ENCODE data around the gene ABLIM2. TPM values are rescaled to one million over a fixed set of nuclear protein-coding genes. Genes with fewer than 3 reads are reported as not detected.
A peak's percentile ranks its signal among the peaks of the same experiment; 100 is the strongest.

Gene ABLIM2
- total and polyA plus RNA-seq, 2 of the 8 experiments (the other 6 are each of a cell fraction or from before 2014, with no cell fraction given) = 2.8 to 3.0 TPM

GRCh38 chr4:8079031-8079885 is 79.4 kb downstream of the ABLIM2 start:
- Histone ChIP-seq H3K4me3 (ENCODE audit: extremely low read depth in 1 of 4, insufficient read depth in 2 of 4, low read depth in 3 of 4, low read length in 4 of 4) (no peak overlapping the region), H2BK20ac (ENCODE audit: low read length) (peak overlapping the region; percentile 13; the same call in 1 of the 2 replicates), H3K27me3 (replicated peaks in 1 of 4; ENCODE audit: control insufficient read depth in 3 of 4, extremely low read depth in 1 of 4, insufficient read depth in 3 of 4, low read length in 3 of 4) (no peaks in the 10 kb centered on the region), H2BK120ac (replicated peaks; ENCODE audit: low read depth, low read length) (no peak overlapping the region), H3K4me1 (replicated peaks in 1 of 4; ENCODE audit: control insufficient read depth in 3 of 4, insufficient read depth in 4 of 4, low read length in 3 of 4) (peaks cover 4 to 8% (median 7%) of the 10 kb centered on the region in 4 experiments; a peak in 6 of 7 replicates), H3K18ac (ENCODE audit: extremely low read depth, low read length) (no peak overlapping the region), H2AFZ (ENCODE audit: low read length) (no peak overlapping the region), H2BK5ac (ENCODE audit: low read depth, low read length) (no peak overlapping the region; the same call in 1 of the 2 replicates), H3K23ac (ENCODE audit: insufficient read length) (no peak overlapping the region), H3K27ac (ENCODE audit: low read depth, low read length) (no peak overlapping the region), H3K4me2 (ENCODE audit: insufficient read depth in 1 of 2, low read depth in 2 of 2, low read length in 2 of 2) (no peak overlapping the region), H2AK5ac (ENCODE audit: low read depth, low read length) (no peak overlapping the region), H3K56ac (replicated peaks; ENCODE audit: insufficient read length, low read depth, low read length) (no peak overlapping the region), H3K79me2 (ENCODE audit: control insufficient read depth in 1 of 2, insufficient read depth in 2 of 2, low read length in 2 of 2) (no peaks in the 10 kb centered on the region), H3K9ac (replicated peaks in 1 of 4; ENCODE audit: extremely low read depth in 1 of 4, low read depth in 3 of 4, low read length in 3 of 4) (no peak overlapping the region), H3K79me1 (ENCODE audit: low read depth, low read length) (no peaks in the 10 kb centered on the region), H4K8ac (ENCODE audit: extremely low read depth, insufficient read depth, low read length) (no peak overlapping the region), H2BK15ac (ENCODE audit: low read length) (no peak overlapping the region), H3K36me3 (ENCODE audit: control insufficient read depth in 2 of 4, insufficient read depth in 4 of 4, low read length in 3 of 4) (no peaks in the 10 kb centered on the region), H4K5ac (ENCODE audit: insufficient read length, low read depth, low read length) (no peak overlapping the region), H3K9me3 (ENCODE audit: insufficient read depth in 2 of 2, low read depth in 1 of 2, low read length in 1 of 2) (no peaks in the 10 kb centered on the region), H2BK12ac (ENCODE audit: low read depth, low read length) (no peak overlapping the region), H3K14ac (ENCODE audit: insufficient read length) (no peak overlapping the region), H4K91ac (replicated peaks; ENCODE audit: insufficient read length, low read length) (no peak overlapping the region), H3K23me2 (ENCODE audit: low read depth, low read length) (no peaks in the 10 kb centered on the region; the same call in 1 of the 2 replicates), H3K4ac (replicated peaks; ENCODE audit: insufficient read length, low read depth, low read length) (no peak overlapping the region), H4K20me1 (replicated peaks in 1 of 2; ENCODE audit: control insufficient read depth in 1 of 2, insufficient read depth in 2 of 2, low read length in 2 of 2) (no peaks in the 10 kb centered on the region)
- ChIA-PET POLR2A (ENCODE audit: partially characterized antibody) (interaction anchor here (0.6 to 1.6 kb wide), 2 partner anchors 11 to 30 kb away, joined by 3 to 5 read pairs; no protein-coding TSS in a partner anchor), CTCF (ENCODE audit: partially characterized antibody) (interaction anchor here (0.7 to 1.6 kb wide), 10 partner anchors 11 to 528 kb away, joined by 3 to 6 read pairs (median 3); no protein-coding TSS in a partner anchor)
- FAIRE-seq (no peak), DNase-seq (ENCODE audit: low read depth in 1 of 2, low spot score in 2 of 2) (no peak)
- WGBS, 2 experiments (ENCODE audit: extremely low coverage in 1 of 2, insufficient coverage in 1 of 2, insufficient read length in 1 of 2, insufficient replicate concordance in 2 of 2, low coverage in 1 of 2, low lambda C conversion rate in 2 of 2, missing lambda C conversion rate in 1 of 2) = 90% methylated on average over 32 of the region's 32 CpGs; no CpG with 5 or more reads in 1 of the 2 experiments
- TF ChIP-seq ZNF274 (IDR thresholded peaks at IDR 0.05; ENCODE audit: borderline replicate concordance, extremely low read depth, low read length) = no peak
- no peak for TF ChIP-seq RNF2 (IDR thresholded peaks at IDR 0.05; ENCODE audit: borderline replicate concordance, low read depth, low read length, missing control alignments, poor library complexity, severe bottlenecking)

Data from H1 (cell line).